GM12801 (cell line): ENCODE data around the gene RIPOR1.

Source experiments
- CTCF ChIP-seq: IDR thresholded peaks from one replicate; pipeline ENCODE4 v1.5.1; 2011; ENCODE audit warnings: control low read depth; ENCODE audit not compliant: insufficient read length; ENCODE audit errors: extremely low read depth

Gene RIPOR1

GRCh38 chr16:67543582-67543981 lies 15.0 kb downstream of the RIPOR1 start:
- TF ChIP-seq CTCF, result no peak

- no peak for TF ChIP-seq CTCF
Observed at GRCh38 chr16:67544329-67544841, 15.8 kb downstream of the RIPOR1 start.

- TF ChIP-seq CTCF, result no peak
Observed at GRCh38 chr16:67544844-67545664, 16.4 kb downstream of the RIPOR1 start.

GRCh38 chr16:67545665-67546024 lies 17.0 kb downstream of the RIPOR1 start:
- TF ChIP-seq CTCF, result no peak

- no peak for TF ChIP-seq CTCF
Observed at GRCh38 chr16:67546091-67546501, 17.5 kb downstream of the RIPOR1 start.

GRCh38 chr16:67546761-67547422 lies 18.3 kb downstream of the RIPOR1 start:
- TF ChIP-seq CTCF, result peak; percentile 18

GRCh38 chr16:67547423-67548264 lies 19.0 kb downstream of the RIPOR1 start:
- TF ChIP-seq CTCF, result no peak
